OCI-LY7 (cell line): ENCODE measurements around the gene SLC26A6. TPM values are rescaled to one million over a fixed set of nuclear protein-coding genes. Genes with fewer than 3 reads are reported as not detected.

Source experiments
- BruUV-seq: library from RNA; stranded (reverse); fragments of 400-500 nt; replicated peaks from 2 replicates; lab custom pipeline; 2021; lab: Mats Ljungman, UMichigan
- CTCF ChIA-PET: fragments of 300-600 bp; sonication (Branson Sonifier 250); formaldehyde crosslinking; loops from one replicate; lab custom pipeline; 2022; ENCODE audit warnings: antibody characterized with exemption; ENCODE audit not compliant: unreplicated experiment; lab: Charles Lee
- POLR2A ChIA-PET: fragments of 300-600 bp; sonication (Branson Sonifier 250); formaldehyde crosslinking; loops from one replicate; lab custom pipeline; 2022; ENCODE audit warnings: antibody characterized with exemption; lab: Charles Lee
- DNase-seq: peaks from one replicate; pipeline ENCODE4 v3.0.0-alpha.2; 2015; ENCODE audit warnings: low spot score
- H2AFZ ChIP-seq: fragments of 200-600 bp; sonication (generic), shearing (Covaris generic); 2 replicates; pipeline ENCODE4 v1.6.1; 2014; ENCODE audit warnings: mild to moderate bottlenecking, antibody characterized with exemption, low read length, moderate library complexity
- H3K27ac ChIP-seq: fragments of 200-600 bp; sonication (generic); 2 replicates; pipeline ENCODE4 v1.5.1; 2014; ENCODE audit warnings: mixed run types, low read depth, mild to moderate bottlenecking, moderate library complexity, low read length, inconsistent platforms; ENCODE audit not compliant: poor library complexity, severe bottlenecking
- H3K36me3 ChIP-seq: fragments of 200-600 bp; sonication (generic); 2 replicates; pipeline ENCODE4 v1.6.1; 2014; ENCODE audit warnings: mild to moderate bottlenecking, antibody characterized with exemption, low read length, moderate library complexity, mixed read lengths; ENCODE audit not compliant: insufficient read depth
- H3K4me1 ChIP-seq: fragments of 200-600 bp; sonication (generic); 2 replicates; pipeline ENCODE4 v1.5.1; 2014; ENCODE audit warnings: mild to moderate bottlenecking, low read length; ENCODE audit not compliant: insufficient read depth, poor library complexity, severe bottlenecking
- H3K4me2 ChIP-seq: fragments of 200-600 bp; sonication (generic); 2 replicates; pipeline ENCODE4 v1.6.1; 2014; ENCODE audit warnings: mild to moderate bottlenecking, low read length
- H3K4me3 ChIP-seq: fragments of 200-600 bp; sonication (generic); 2 replicates; pipeline ENCODE4 v1.5.1; 2014; ENCODE audit warnings: mild to moderate bottlenecking, low read depth, low read length; ENCODE audit not compliant: poor library complexity, severe bottlenecking
- H3K79me2 ChIP-seq: fragments of 200-600 bp; sonication (generic); 2 replicates; pipeline ENCODE4 v1.6.1; 2016; ENCODE audit warnings: low read depth, mild to moderate bottlenecking, low read length, moderate library complexity, mixed read lengths; ENCODE audit not compliant: insufficient read depth
- H3K9me2 ChIP-seq: fragments of 200-600 bp; sonication (generic); 2 replicates; pipeline ENCODE4 v1.6.1; 2016; ENCODE audit warnings: mild to moderate bottlenecking, low read length, mixed read lengths; ENCODE audit not compliant: insufficient read depth
- H3K9me3 ChIP-seq: fragments of 200-600 bp; sonication (generic); 2 replicates; pipeline ENCODE4 v1.6.1; 2014; ENCODE audit warnings: mild to moderate bottlenecking, mixed run types, low read length, mixed read lengths
- H4K20me1 ChIP-seq: fragments of 200-600 bp; sonication (generic); 2 replicates; pipeline ENCODE4 v1.6.1; 2014; ENCODE audit warnings: mild to moderate bottlenecking, antibody characterized with exemption, low read length, moderate library complexity, mixed read lengths; ENCODE audit not compliant: insufficient read depth
- EZH2phosphoT487 ChIP-seq: fragments of 200-600 bp; sonication (generic); IDR thresholded peaks from 2 replicates; pipeline ENCODE4 v1.6.1; 2018; ENCODE audit warnings: low read depth, borderline replicate concordance, mild to moderate bottlenecking, mixed run types, antibody characterized with exemption, low read length, moderate library complexity, mixed read lengths
- intact Hi-C: fragments of 100-400 bp; cut with micrococcal nuclease; formaldehyde crosslinking; loops from one replicate; pipeline ENCODE4 v1.10.0; 2022; ENCODE audit not compliant: unreplicated experiment
- total RNA-seq, 2 experiments: library from RNA; depleted of rRNA in 1 of 2; stranded (reverse); fragments of >200 nt in 1 of 2; shearing (Covaris generic) in 1 of 2; gene quantifications; 2 replicates each; pipeline ENCODE4 v1.2.3, GENCODE V29; 2014 to 2022
- TF ChIP-seq, protein P1 (sequence below): fragments of 200-600 bp; sonication (generic); conservative IDR thresholded peaks from 2 replicates; pipeline ENCODE4 v1.5.1; 2014; ENCODE audit warnings: mild to moderate bottlenecking, antibody characterized with exemption, low read length, moderate library complexity, mixed read lengths

SLC26A6 gene
- total RNA-seq, 2 experiments from 2014 or later: 42.1 to 47.3 TPM

DNA sequence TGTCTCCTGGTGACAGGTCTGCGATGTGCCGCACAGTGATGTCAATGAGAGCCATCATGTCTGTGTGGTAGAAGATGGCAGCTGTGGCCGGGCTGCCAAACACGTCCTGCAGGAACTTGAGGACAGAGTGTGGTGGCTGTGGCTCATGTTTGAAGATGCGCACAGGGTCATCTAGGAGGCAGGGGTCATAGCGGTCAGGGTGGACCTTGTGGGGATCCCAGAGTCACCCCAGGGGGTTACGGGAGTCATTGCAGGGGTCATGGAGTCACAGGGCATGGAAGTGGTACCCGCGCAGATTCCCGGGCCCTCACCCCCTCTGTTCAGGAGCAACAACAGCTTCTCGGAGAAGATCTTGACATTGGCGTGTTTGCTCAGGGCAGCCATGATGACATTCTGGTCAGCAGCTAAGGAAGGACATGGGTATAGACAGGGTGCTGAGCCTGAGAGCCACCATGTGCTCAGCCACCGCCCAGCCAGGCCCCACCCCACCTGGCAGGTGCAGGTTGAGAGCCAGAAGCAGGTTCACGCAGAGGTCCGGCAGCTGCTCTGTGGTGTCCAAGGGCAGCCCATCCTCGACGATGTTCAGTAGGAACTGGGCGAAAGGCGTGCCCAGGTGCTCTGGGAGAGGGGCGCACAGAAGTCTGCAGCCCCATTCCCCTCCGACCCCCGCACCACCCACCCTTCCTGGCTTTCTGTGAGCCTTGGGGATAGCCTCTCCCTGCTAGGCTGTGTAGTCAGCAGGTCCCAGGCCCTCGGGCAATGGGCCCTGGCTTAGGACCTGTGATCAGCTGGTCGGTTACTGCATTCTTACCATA is 43.5 kb upstream of the SLC26A6 start:
- no peaks in the 10 kb centered on the region for H4K20me1 ChIP-seq
- TF ChIP-seq EZH2phosphoT487: no peak
- TF ChIP-seq, protein P1, sequence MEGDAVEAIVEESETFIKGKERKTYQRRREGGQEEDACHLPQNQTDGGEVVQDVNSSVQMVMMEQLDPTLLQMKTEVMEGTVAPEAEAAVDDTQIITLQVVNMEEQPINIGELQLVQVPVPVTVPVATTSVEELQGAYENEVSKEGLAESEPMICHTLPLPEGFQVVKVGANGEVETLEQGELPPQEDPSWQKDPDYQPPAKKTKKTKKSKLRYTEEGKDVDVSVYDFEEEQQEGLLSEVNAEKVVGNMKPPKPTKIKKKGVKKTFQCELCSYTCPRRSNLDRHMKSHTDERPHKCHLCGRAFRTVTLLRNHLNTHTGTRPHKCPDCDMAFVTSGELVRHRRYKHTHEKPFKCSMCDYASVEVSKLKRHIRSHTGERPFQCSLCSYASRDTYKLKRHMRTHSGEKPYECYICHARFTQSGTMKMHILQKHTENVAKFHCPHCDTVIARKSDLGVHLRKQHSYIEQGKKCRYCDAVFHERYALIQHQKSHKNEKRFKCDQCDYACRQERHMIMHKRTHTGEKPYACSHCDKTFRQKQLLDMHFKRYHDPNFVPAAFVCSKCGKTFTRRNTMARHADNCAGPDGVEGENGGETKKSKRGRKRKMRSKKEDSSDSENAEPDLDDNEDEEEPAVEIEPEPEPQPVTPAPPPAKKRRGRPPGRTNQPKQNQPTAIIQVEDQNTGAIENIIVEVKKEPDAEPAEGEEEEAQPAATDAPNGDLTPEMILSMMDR: no peak
- intact Hi-C loops: no loop called here
- no peaks in the 10 kb centered on the region; the same call in 1 of the 2 replicates for H3K79me2 ChIP-seq
- H3K36me3 ChIP-seq: peaks cover 62% of the 10 kb centered on the region
- H3K9me3 ChIP-seq: no peaks in the 10 kb centered on the region
- no TSS peak for BruUV-seq
- DNase-seq: no peak
- H3K4me3 ChIP-seq: no peak overlapping the region
- ChIA-PET CTCF (no interaction called here), POLR2A (no interaction called here)
- H3K4me2 ChIP-seq: no peak overlapping the region
- no peak overlapping the region for H3K27ac ChIP-seq
- H3K9me2 ChIP-seq: no peaks in the 10 kb centered on the region
- no peak overlapping the region for H2AFZ ChIP-seq
- H3K4me1 ChIP-seq: peaks cover 19% of the 10 kb centered on the region

DNA sequence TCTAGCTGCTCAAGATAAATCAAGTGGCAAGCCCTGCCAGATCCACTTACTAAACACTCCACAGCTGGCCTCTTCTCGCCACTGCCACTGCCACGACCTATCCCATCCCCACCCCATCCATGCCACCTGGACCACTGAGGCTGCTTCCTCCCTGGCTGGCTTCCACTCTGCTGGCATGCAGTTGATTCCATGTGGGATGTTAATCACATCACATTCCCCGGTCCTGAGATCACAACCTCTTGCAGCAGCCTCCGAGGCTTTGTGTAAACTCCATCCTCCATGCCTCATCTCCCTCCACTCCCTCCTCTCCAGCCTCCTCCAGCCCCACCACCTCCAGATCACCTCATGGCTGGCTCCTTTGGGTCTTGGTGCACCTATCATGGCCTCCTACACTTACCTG is 42.8 kb upstream of the SLC26A6 start:
- H3K27ac ChIP-seq: no peak overlapping the region
- H4K20me1 ChIP-seq: no peaks in the 10 kb centered on the region
- BruUV-seq: no TSS peak
- H3K36me3 ChIP-seq: peaks cover 62% of the 10 kb centered on the region
- TF ChIP-seq EZH2phosphoT487: no peak
- TF ChIP-seq, protein P1: no peak
- intact Hi-C loops: no loop called here
- ChIA-PET CTCF (no interaction called here), POLR2A (no interaction called here)
- H2AFZ ChIP-seq: no peak overlapping the region
- no peaks in the 10 kb centered on the region for H3K9me3 ChIP-seq
- H3K9me2 ChIP-seq: no peaks in the 10 kb centered on the region
- H3K4me1 ChIP-seq: peaks cover 13% of the 10 kb centered on the region
- H3K4me3 ChIP-seq: no peak overlapping the region
- no peaks in the 10 kb centered on the region for H3K79me2 ChIP-seq
- DNase-seq: no peak
- H3K4me2 ChIP-seq: no peak overlapping the region

DNA sequence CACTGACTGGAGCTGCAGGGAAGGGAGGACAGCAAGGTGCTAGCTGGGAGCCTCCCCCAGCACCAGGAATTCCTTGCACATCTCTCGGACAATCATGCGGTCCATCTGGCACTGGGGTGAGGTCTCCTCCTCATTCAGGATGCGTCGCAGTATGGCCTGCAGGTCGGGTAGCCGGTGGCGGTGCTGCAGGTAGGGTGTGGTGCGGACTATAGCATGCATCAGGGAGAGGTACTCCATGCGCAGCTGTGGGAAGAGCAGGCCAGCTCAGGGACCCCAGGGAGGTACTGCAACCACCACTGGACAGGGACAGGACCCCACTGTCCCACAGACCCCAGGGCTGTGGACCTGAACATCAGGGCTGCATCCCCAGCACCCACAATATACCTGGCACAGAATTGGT is 39.2 kb upstream of the SLC26A6 start:
- DNase-seq: no peak
- CTCF ChIA-PET: no interaction called here
- Histone ChIP-seq H3K9me3 (no peaks in the 10 kb centered on the region), H3K36me3 (peaks cover 59% of the 10 kb centered on the region), H3K4me1 (peaks cover 3% of the 10 kb centered on the region), H3K27ac (no peak overlapping the region), H3K4me2 (no peak overlapping the region), H3K9me2 (no peaks in the 10 kb centered on the region), H4K20me1 (no peaks in the 10 kb centered on the region), H3K4me3 (no peak overlapping the region), H3K79me2 (no peaks in the 10 kb centered on the region), H2AFZ (no peak overlapping the region)
- BruUV-seq: no TSS peak
- intact Hi-C loops: no loop called here
- TF ChIP-seq, protein P1: no peak
- POLR2A ChIA-PET: no interaction called here
